Neural crest cell (in vitro differentiated cells): ENCODE results near the gene SLN. TPM values are rescaled to one million over a fixed set of nuclear protein-coding genes. Genes with fewer than 3 reads are reported as not detected.

ENCODE experiments used
- DNase-seq: peaks from one replicate; pipeline ENCODE4 v3.0.0; 2021; ENCODE audit warnings: low read depth, mixed read lengths, low spot score
- H3K27ac Mint-ChIP-seq: one replicate; pipeline ENCODE4 v1.8.0; 2021; ENCODE audit warnings: mild to moderate bottlenecking, mixed read lengths; ENCODE audit not compliant: unreplicated experiment
- H3K27me3 Mint-ChIP-seq: 2 replicates; pipeline ENCODE4 v1.8.0; 2021; ENCODE audit warnings: low read depth, mild to moderate bottlenecking, mixed read lengths
- H3K36me3 Mint-ChIP-seq: 2 replicates; pipeline ENCODE4 v1.8.0; 2021; ENCODE audit warnings: low read depth, mild to moderate bottlenecking, mixed read lengths
- H3K4me1 Mint-ChIP-seq: 2 replicates; pipeline ENCODE4 v1.8.0; 2021; ENCODE audit warnings: mixed read lengths
- H3K4me3 Mint-ChIP-seq: one replicate; pipeline ENCODE4 v1.8.0; 2021; ENCODE audit warnings: mild to moderate bottlenecking, mixed read lengths
- H3K9me3 Mint-ChIP-seq: 2 replicates; pipeline ENCODE4 v1.8.0; 2021; ENCODE audit warnings: mixed read lengths
- CTCF ChIP-seq: fragments of 200-600 bp; sonication (generic); conservative IDR thresholded peaks from 2 replicates; pipeline ENCODE4 v1.5.0; 2021; ENCODE audit warnings: antibody characterized with exemption, mild to moderate bottlenecking
- total RNA-seq: library from RNA; stranded (reverse); gene quantifications from 2 replicates; pipeline ENCODE4 v1.2.1, GENCODE V29; 2021

The SLN gene
- total RNA-seq, 1 donor from 2014 or later = not detected

- Mint-ChIP-seq H3K4me1 (no peaks in the 10 kb centered on the region), H3K9me3 (peaks cover 3% of the 10 kb centered on the region), H3K36me3 (no peaks in the 10 kb centered on the region), H3K27ac (no peak overlapping the region), H3K4me3 (no peak overlapping the region), H3K27me3 (no peaks in the 10 kb centered on the region)
- no peak for TF ChIP-seq CTCF
- DNase-seq = no peak
Observed at GRCh38 chr11:107682572-107682971, 29.3 kb downstream of the SLN start.

- peaks cover 3% of the 10 kb centered on the region for H3K9me3 Mint-ChIP-seq
- no peaks in the 10 kb centered on the region for H3K36me3 Mint-ChIP-seq
- no peak for TF ChIP-seq CTCF
- H3K27me3 Mint-ChIP-seq = no peaks in the 10 kb centered on the region
- DNase-seq = no peak
- H3K4me3 Mint-ChIP-seq = no peak overlapping the region
- no peaks in the 10 kb centered on the region for H3K4me1 Mint-ChIP-seq
- no peak overlapping the region for H3K27ac Mint-ChIP-seq
Observed at GRCh38 chr11:107682171-107682570, 29.7 kb downstream of the SLN start.

GRCh38 chr11:107679255-107680024, 32.4 kb downstream of the SLN start:
- Mint-ChIP-seq H3K27ac (no peak overlapping the region), H3K9me3 (peaks cover 3% of the 10 kb centered on the region), H3K4me1 (no peaks in the 10 kb centered on the region), H3K27me3 (no peaks in the 10 kb centered on the region), H3K36me3 (no peaks in the 10 kb centered on the region), H3K4me3 (no peak overlapping the region)
- TF ChIP-seq CTCF = no peak
- no peak for DNase-seq

- H3K4me1 Mint-ChIP-seq = no peaks in the 10 kb centered on the region
- no peaks in the 10 kb centered on the region for H3K27me3 Mint-ChIP-seq
- H3K4me3 Mint-ChIP-seq = no peak overlapping the region
- no peaks in the 10 kb centered on the region for H3K9me3 Mint-ChIP-seq
- TF ChIP-seq CTCF = no peak
- no peaks in the 10 kb centered on the region for H3K36me3 Mint-ChIP-seq
- H3K27ac Mint-ChIP-seq = no peak overlapping the region
- DNase-seq = no peak
Observed at GRCh38 chr11:107678632-107678971, 33.3 kb downstream of the SLN start.

GRCh38 chr11:107677924-107678631, 33.8 kb downstream of the SLN start:
- no peaks in the 10 kb centered on the region for H3K27me3 Mint-ChIP-seq
- no peak overlapping the region for H3K4me3 Mint-ChIP-seq
- TF ChIP-seq CTCF = no peak
- no peak overlapping the region for H3K27ac Mint-ChIP-seq
- no peaks in the 10 kb centered on the region for H3K9me3 Mint-ChIP-seq
- no peaks in the 10 kb centered on the region for H3K36me3 Mint-ChIP-seq
- no peak for DNase-seq
- no peaks in the 10 kb centered on the region for H3K4me1 Mint-ChIP-seq
